Measurements from ENCODE around the gene GPC3.

GPC3 gene

DNA sequence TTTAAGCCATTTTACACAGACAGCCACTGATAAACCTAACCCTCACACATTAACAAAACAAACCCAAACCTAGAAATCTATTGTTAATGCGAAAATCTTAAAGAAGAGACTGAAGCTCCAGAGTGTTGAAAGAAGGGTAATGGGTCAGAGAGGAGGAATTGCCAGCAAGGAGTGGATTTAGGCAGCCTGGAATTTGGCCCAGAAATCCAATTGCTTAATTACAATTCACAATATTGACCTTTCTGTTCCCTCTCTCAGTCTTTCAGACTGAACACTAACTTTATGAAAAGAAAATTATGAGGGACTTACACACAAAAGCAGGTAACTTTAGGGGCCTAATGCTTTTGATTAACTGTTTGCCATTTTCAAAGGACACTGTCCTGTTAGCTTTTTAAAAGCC, 384.9 kb downstream of the GPC3 start:
- Histone ChIP-seq H3K9me3 (ENCODE audit: control insufficient read depth, low read length) (no peaks in the 10 kb centered on the region), H3K4me1 (ENCODE audit: control insufficient read depth, insufficient read depth, low read length, poor library complexity, severe bottlenecking) (no peaks in the 10 kb centered on the region), H3K27ac (ENCODE audit: insufficient read depth, low read length, poor library complexity, severe bottlenecking) (no peak overlapping the region), H3K4me3 (ENCODE audit: insufficient read depth, low read depth, low read length, poor library complexity, severe bottlenecking) (no peak overlapping the region), H3K27me3 (replicated peaks; ENCODE audit: control insufficient read depth, insufficient read depth, low read length, poor library complexity, severe bottlenecking) (no peaks in the 10 kb centered on the region), H3K36me3 (ENCODE audit: control insufficient read depth, insufficient read depth, low read length) (no peaks in the 10 kb centered on the region)
- no peak for DNase-seq

DNA sequence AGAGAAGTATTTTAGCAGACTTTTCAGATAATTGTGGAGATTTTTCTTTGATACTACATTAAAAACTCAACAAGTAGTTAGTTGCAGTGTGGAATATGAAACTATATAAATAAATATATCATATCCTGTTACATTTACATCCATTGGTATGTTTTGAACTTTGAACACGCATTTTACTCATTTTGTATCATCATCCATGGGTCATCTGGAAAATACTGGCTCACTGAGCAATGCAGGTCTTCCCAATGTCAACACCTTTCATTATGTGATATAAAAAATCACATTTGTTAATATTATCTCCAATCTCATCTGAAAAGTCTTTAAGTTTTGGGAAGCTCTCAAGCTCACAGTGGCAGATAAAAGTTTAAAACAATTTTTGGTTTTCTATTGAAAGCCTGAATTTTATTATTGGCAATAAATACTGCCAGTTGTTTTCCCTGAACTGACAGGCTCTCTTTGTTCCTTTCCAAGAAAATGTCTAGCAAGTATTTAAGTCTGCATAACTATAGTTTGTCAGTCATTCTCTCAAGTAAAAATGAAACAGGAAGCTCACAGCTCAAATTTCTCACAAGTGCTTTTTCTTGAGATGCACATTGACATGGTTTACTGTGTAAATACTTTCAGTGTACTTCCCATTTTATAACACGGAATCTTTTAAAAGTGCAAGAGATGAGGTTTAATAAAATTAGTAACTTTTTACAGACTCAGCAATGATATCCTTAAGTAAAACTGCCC, 386.6 kb downstream of the GPC3 start:
- no peak for DNase-seq
- H3K9me3 ChIP-seq (ENCODE audit: control insufficient read depth, low read length) = no peaks in the 10 kb centered on the region
- H3K27me3 ChIP-seq (replicated peaks; ENCODE audit: control insufficient read depth, insufficient read depth, low read length, poor library complexity, severe bottlenecking) = no peaks in the 10 kb centered on the region
- H3K4me3 ChIP-seq (ENCODE audit: insufficient read depth, low read depth, low read length, poor library complexity, severe bottlenecking) = no peak overlapping the region
- H3K27ac ChIP-seq (ENCODE audit: insufficient read depth, low read length, poor library complexity, severe bottlenecking) = no peak overlapping the region
- H3K36me3 ChIP-seq (ENCODE audit: control insufficient read depth, insufficient read depth, low read length) = no peaks in the 10 kb centered on the region
- no peaks in the 10 kb centered on the region for H3K4me1 ChIP-seq (ENCODE audit: control insufficient read depth, insufficient read depth, low read length, poor library complexity, severe bottlenecking)

DNA sequence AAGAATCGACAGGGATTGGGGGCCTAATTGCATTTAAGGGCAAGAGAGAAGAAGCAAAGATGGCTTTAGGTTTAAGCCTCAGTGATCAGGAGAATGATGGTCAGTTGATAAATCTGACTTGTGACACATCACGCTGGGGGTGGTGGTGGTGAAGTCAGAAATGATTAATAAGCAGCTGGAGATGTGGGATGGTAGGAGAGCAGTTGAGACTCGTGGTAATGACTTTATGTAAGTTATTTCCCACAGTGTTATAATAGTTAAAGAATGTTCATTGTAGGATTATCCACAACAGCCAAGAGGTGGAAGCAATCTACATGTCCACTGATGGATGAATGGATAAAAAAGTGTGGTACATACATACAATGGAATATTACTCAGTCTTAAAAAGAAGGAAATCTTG, 391.2 kb downstream of the GPC3 start:
- Histone ChIP-seq H3K9me3 (ENCODE audit: control insufficient read depth, low read length) (no peaks in the 10 kb centered on the region), H3K4me3 (ENCODE audit: insufficient read depth, low read depth, low read length, poor library complexity, severe bottlenecking) (no peak overlapping the region), H3K27ac (ENCODE audit: insufficient read depth, low read length, poor library complexity, severe bottlenecking) (no peak overlapping the region), H3K27me3 (replicated peaks; ENCODE audit: control insufficient read depth, insufficient read depth, low read length, poor library complexity, severe bottlenecking) (no peaks in the 10 kb centered on the region), H3K36me3 (ENCODE audit: control insufficient read depth, insufficient read depth, low read length) (no peaks in the 10 kb centered on the region), H3K4me1 (ENCODE audit: control insufficient read depth, insufficient read depth, low read length, poor library complexity, severe bottlenecking) (no peaks in the 10 kb centered on the region)
- DNase-seq = no peak

DNA sequence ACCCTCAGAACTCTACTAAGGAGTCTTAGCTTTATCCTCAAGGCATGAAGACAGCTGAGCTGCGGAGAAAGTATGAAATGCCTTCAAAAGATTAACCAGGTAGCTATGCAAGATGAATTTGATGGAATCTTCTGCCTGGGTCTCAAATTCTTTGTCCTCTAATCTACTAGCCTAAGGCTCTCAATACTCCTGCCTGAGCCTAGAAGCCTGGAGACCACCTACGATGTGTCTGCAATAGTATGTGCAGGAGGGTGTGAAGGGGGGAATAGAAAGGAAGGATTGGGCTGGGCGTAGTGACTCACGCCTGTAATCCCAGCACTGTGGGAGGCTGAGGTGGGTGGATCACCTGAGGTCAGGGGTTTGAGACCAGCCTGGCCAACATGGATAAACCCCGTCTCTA, 391.9 kb downstream of the GPC3 start:
- Histone ChIP-seq H3K4me1 (ENCODE audit: control insufficient read depth, insufficient read depth, low read length, poor library complexity, severe bottlenecking) (no peaks in the 10 kb centered on the region), H3K36me3 (ENCODE audit: control insufficient read depth, insufficient read depth, low read length) (no peaks in the 10 kb centered on the region), H3K9me3 (ENCODE audit: control insufficient read depth, low read length) (no peaks in the 10 kb centered on the region), H3K27ac (ENCODE audit: insufficient read depth, low read length, poor library complexity, severe bottlenecking) (no peak overlapping the region), H3K4me3 (ENCODE audit: insufficient read depth, low read depth, low read length, poor library complexity, severe bottlenecking) (no peak overlapping the region), H3K27me3 (replicated peaks; ENCODE audit: control insufficient read depth, insufficient read depth, low read length, poor library complexity, severe bottlenecking) (no peaks in the 10 kb centered on the region)
- DNase-seq = no peak

DNA sequence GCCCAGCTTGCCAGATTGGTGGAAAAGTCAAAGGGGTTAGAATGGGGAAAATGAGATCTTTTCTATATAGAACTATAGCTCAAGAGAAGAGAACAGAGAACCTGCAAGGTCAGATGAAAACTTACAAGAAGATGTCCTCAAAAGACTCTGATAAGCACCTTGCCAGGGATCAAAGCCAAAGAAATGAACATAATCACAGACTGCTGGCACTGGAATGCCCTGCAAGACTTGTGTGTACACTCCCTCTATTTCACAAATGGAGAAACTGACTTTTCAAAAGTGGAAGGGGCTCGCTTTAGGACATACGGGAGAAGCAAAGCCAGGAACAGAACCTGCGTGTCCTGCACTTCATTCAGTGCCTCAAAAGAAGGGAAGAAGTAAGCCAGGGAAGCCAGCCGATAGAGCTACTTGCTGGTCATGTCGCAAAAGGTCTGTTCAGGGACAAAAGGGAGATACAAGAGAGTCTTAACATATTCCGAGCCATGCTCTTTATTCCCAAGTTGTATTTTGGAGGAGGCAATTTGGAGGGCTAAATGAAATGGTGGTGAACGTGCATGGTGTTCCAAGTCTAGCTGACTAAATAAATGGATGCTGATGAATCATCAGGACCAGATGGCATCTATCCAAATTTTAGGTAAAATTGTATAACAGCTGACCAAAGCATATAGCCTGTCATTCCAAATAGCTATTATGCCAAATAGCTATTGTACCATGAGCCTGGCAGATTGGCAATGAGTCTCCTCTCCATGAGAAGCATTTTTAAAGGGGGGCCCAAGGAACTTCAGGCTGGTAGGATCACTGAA, 394.5 kb downstream of the GPC3 start:
- no peaks in the 10 kb centered on the region for H3K27me3 ChIP-seq (replicated peaks; ENCODE audit: control insufficient read depth, insufficient read depth, low read length, poor library complexity, severe bottlenecking)
- DNase-seq = no peak
- H3K36me3 ChIP-seq (ENCODE audit: control insufficient read depth, insufficient read depth, low read length) = no peaks in the 10 kb centered on the region
- no peaks in the 10 kb centered on the region for H3K4me1 ChIP-seq (ENCODE audit: control insufficient read depth, insufficient read depth, low read length, poor library complexity, severe bottlenecking)
- H3K4me3 ChIP-seq (ENCODE audit: insufficient read depth, low read depth, low read length, poor library complexity, severe bottlenecking) = no peak overlapping the region
- H3K9me3 ChIP-seq (ENCODE audit: control insufficient read depth, low read length) = no peaks in the 10 kb centered on the region
- H3K27ac ChIP-seq (ENCODE audit: insufficient read depth, low read length, poor library complexity, severe bottlenecking) = no peak overlapping the region

DNA sequence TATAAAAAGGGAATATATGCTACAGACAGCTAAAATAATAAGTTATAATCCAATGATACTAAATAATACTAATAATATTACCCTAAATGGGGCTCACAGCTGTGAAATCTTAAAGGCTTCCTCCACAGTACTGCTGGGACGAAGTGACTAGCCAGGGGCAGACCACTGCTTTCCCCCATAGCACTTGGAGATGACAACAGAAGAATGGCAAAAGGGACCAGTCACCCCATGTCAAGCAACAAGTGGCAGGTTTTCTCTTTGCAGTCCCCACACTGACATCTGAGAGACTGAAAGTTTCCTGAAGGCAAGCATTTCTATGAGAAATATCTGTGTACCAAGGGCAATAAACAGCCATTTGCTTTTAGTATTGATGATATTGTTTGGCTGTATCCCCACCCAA, 396.6 kb downstream of the GPC3 start:
- Histone ChIP-seq H3K27ac (ENCODE audit: insufficient read depth, low read length, poor library complexity, severe bottlenecking) (no peak overlapping the region), H3K36me3 (ENCODE audit: control insufficient read depth, insufficient read depth, low read length) (no peaks in the 10 kb centered on the region), H3K9me3 (ENCODE audit: control insufficient read depth, low read length) (no peaks in the 10 kb centered on the region), H3K27me3 (replicated peaks; ENCODE audit: control insufficient read depth, insufficient read depth, low read length, poor library complexity, severe bottlenecking) (no peaks in the 10 kb centered on the region), H3K4me1 (ENCODE audit: control insufficient read depth, insufficient read depth, low read length, poor library complexity, severe bottlenecking) (no peaks in the 10 kb centered on the region), H3K4me3 (ENCODE audit: insufficient read depth, low read depth, low read length, poor library complexity, severe bottlenecking) (no peak overlapping the region)
- DNase-seq = no peak

DNA sequence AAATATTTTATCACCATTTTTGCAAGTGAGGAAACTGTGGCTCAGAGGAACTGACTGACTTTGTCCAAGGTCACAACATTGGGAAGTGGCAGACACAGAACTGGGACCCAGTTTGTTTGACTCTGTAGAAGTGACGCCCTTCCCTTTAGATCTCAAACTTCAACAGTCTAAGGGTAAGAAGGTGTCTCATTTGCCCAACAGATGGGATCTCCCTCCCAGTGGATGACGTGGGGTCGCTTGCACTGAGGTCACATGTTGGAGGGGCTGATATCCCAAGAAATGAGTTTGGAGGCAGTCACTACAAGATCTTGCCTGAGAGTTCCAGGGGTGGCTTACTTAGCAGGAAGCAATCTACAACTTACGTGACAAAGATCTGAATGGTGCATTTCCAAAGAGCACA, 397.6 kb downstream of the GPC3 start:
- H3K27me3 ChIP-seq (replicated peaks; ENCODE audit: control insufficient read depth, insufficient read depth, low read length, poor library complexity, severe bottlenecking) = no peaks in the 10 kb centered on the region
- H3K27ac ChIP-seq (ENCODE audit: insufficient read depth, low read length, poor library complexity, severe bottlenecking) = no peak overlapping the region
- no peaks in the 10 kb centered on the region for H3K9me3 ChIP-seq (ENCODE audit: control insufficient read depth, low read length)
- no peak for DNase-seq
- H3K36me3 ChIP-seq (ENCODE audit: control insufficient read depth, insufficient read depth, low read length) = no peaks in the 10 kb centered on the region
- no peak overlapping the region for H3K4me3 ChIP-seq (ENCODE audit: insufficient read depth, low read depth, low read length, poor library complexity, severe bottlenecking)
- H3K4me1 ChIP-seq (ENCODE audit: control insufficient read depth, insufficient read depth, low read length, poor library complexity, severe bottlenecking) = no peaks in the 10 kb centered on the region

DNA sequence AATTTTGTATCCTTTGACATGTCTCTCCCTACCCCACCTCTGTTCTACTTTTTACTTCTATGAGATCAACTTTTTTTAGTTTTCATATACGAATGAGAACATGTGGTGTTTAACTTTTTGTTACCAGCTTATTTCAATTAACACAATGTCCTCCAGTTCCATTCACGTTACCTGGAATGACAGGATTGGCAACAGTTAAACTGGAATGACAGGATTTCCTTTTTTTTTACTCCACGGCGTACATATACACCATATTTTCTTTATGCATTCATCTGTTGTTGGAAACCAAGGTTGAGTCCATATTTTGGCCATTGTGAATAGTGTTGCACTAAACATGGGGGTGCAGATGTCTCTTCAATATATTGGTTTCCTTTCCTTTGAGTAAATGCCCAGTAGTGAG, 398.3 kb downstream of the GPC3 start:
- H3K36me3 ChIP-seq (ENCODE audit: control insufficient read depth, insufficient read depth, low read length) = no peaks in the 10 kb centered on the region
- no peaks in the 10 kb centered on the region for H3K4me1 ChIP-seq (ENCODE audit: control insufficient read depth, insufficient read depth, low read length, poor library complexity, severe bottlenecking)
- no peaks in the 10 kb centered on the region for H3K27me3 ChIP-seq (replicated peaks; ENCODE audit: control insufficient read depth, insufficient read depth, low read length, poor library complexity, severe bottlenecking)
- no peak for DNase-seq
- H3K27ac ChIP-seq (ENCODE audit: insufficient read depth, low read length, poor library complexity, severe bottlenecking) = no peak overlapping the region
- no peak overlapping the region for H3K4me3 ChIP-seq (ENCODE audit: insufficient read depth, low read depth, low read length, poor library complexity, severe bottlenecking)
- no peaks in the 10 kb centered on the region for H3K9me3 ChIP-seq (ENCODE audit: control insufficient read depth, low read length)

DNA sequence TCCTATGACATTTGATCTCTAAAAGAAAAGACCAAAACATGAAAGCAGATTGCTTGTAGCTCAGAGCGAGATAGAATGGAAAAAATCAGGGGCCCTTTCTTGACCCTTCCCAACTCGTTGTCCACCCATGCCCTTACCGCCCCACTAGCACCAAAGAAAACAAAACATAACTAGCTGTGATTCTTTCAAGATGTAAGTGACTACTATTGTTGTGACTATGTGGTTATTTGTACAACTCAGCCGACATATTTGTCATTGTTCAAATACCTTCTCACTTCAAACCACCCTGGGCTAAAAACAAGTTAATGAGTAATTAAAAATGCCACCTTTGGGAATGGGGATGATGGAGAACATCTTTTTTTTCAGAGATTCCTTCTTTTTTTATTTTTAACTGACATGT, 399.0 kb downstream of the GPC3 start:
- Histone ChIP-seq H3K27me3 (replicated peaks; ENCODE audit: control insufficient read depth, insufficient read depth, low read length, poor library complexity, severe bottlenecking) (no peaks in the 10 kb centered on the region), H3K4me1 (ENCODE audit: control insufficient read depth, insufficient read depth, low read length, poor library complexity, severe bottlenecking) (no peaks in the 10 kb centered on the region), H3K27ac (ENCODE audit: insufficient read depth, low read length, poor library complexity, severe bottlenecking) (no peak overlapping the region), H3K36me3 (ENCODE audit: control insufficient read depth, insufficient read depth, low read length) (no peaks in the 10 kb centered on the region), H3K9me3 (ENCODE audit: control insufficient read depth, low read length) (no peaks in the 10 kb centered on the region), H3K4me3 (ENCODE audit: insufficient read depth, low read depth, low read length, poor library complexity, severe bottlenecking) (no peak overlapping the region)
- no peak for DNase-seq

DNA sequence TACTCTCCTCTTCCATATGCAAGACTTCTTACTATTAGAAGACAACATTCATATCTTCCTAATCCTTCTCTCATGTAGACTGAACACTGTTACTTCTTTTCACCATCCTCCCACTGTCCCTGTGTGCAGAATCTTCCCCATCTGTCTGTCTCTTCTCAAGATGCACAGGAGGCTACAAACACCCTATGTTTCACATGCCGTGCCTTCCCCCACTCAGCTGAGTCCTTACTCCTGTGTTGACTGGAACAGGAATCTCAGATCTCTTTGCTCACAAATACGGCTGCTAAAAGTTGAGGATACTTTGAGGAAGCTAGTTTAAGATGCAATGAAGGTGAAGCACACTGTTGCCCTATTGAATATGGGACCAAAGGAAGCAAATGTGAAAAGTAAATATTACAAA, 401.6 kb downstream of the GPC3 start:
- Histone ChIP-seq H3K4me3 (ENCODE audit: insufficient read depth, low read depth, low read length, poor library complexity, severe bottlenecking) (no peak overlapping the region), H3K36me3 (ENCODE audit: control insufficient read depth, insufficient read depth, low read length) (no peaks in the 10 kb centered on the region), H3K4me1 (ENCODE audit: control insufficient read depth, insufficient read depth, low read length, poor library complexity, severe bottlenecking) (no peaks in the 10 kb centered on the region), H3K27ac (ENCODE audit: insufficient read depth, low read length, poor library complexity, severe bottlenecking) (no peak overlapping the region), H3K27me3 (replicated peaks; ENCODE audit: control insufficient read depth, insufficient read depth, low read length, poor library complexity, severe bottlenecking) (no peaks in the 10 kb centered on the region), H3K9me3 (ENCODE audit: control insufficient read depth, low read length) (no peaks in the 10 kb centered on the region)
- no peak for DNase-seq

Measured in effector memory CD4-positive, alpha-beta T cell (primary cell).